ENCODE results near the gene MAGOH.

Gene MAGOH

DNA sequence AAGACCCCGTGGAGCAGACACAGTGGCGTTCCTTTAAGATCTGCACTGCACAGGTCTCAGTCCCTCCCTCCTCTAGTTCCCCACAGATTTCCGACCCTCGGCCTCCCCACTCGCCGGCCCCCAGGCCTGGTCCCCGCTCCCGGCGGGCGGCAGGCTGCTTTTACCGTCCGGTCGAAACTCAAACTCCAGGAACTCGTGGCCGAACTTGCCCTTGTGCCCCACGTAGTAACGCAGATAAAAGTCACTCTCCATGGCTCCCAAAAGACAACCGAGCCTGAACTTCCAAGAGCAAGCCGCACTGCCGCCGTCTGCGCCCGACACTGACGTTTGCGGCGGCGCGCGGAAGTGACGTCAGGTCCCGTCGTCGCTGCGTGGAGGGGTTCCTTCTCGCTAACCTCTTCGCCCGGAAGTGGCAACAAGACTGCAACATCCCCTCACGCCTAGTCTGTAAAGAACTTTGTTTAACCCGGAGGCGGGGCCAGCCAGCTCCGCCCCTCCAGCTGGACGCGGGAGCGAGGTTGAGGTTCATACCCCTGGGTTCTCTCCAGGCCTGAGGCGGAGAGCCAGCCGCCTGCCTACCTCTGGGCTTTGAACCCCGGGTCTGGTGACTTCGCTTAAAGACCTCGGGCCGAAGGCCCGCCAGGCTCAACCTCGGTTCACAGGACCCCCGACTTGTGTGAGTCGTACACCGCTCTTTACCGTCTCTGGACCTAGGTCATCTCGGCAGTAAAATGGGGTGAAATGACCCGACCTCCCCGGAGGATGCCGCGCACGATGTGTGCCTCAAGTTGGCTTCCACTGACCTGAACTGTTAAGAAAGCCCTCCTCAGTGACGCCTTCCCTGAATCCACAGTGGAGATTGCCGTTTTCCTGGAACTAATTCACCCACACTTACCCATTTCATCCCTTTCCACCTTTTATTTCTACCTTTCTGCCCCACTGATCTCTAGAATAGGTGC, at the start of gene MAGOH:
MAGOH (minus strand) TSS at position 322 of the 959 bp plus-strand sequence; CDS start at position 252, 70 bp downstream.
- TF ChIP-seq ZNF565 (CRISPR knock-in tag; conservative IDR thresholded peaks at IDR 0.05; ENCODE audit: low read depth) (no peak), ZFP3 (CRISPR knock-in tag; IDR thresholded peaks at IDR 0.05) (0 out of 2 replicates have a peak, but pooled peaks have one; percentile 35), ZNF8 (CRISPR knock-in tag; IDR thresholded peaks at IDR 0.05) (no peak)
- peak; percentile 98 for ATAC-seq

DNA sequence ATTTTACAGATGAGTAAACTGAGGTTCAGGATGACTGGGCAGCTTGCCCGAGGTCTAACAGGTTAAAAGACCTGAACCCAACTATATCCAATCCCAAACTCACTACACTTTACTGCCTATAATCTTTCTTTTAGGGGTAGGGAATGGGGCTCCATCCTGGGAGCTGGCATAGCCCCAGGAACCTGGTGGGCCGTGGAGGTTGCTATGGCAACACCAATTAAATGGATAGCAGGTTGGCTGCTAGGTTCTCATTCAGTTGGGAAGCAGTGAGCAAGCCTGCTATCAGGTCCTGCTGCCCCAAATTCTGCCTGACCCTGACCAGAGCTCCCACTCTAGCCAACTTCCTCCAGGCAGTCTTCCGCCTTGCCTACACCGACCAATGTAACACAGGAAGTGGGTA, 48.6 kb upstream of the MAGOH start:
- ATAC-seq: no peak
- no peak for TF ChIP-seq TCF4 (CRISPR knock-in tag; IDR thresholded peaks at IDR 0.05; ENCODE audit: borderline replicate concordance)
- TF ChIP-seq ZFP3 (CRISPR knock-in tag; IDR thresholded peaks at IDR 0.05): no peak
- TF ChIP-seq SNAI2 (CRISPR knock-in tag; IDR thresholded peaks at IDR 0.05): no peak
- no peak for TF ChIP-seq ZNF8 (CRISPR knock-in tag; IDR thresholded peaks at IDR 0.05)
- TF ChIP-seq OSR1 (CRISPR knock-in tag; IDR thresholded peaks at IDR 0.05): no peak
- no peak for TF ChIP-seq PPARA (CRISPR knock-in tag; IDR thresholded peaks at IDR 0.05; ENCODE audit: borderline replicate concordance)
- TF ChIP-seq TOX (CRISPR knock-in tag; IDR thresholded peaks at IDR 0.05; ENCODE audit: borderline replicate concordance): no peak
- TF ChIP-seq ESRRG (CRISPR knock-in tag; IDR thresholded peaks at IDR 0.05): no peak
- TF ChIP-seq ZFP30 (CRISPR knock-in tag; IDR thresholded peaks at IDR 0.05): no peak
- TF ChIP-seq GLIS3 (CRISPR knock-in tag; IDR thresholded peaks at IDR 0.05): no peak
- TF ChIP-seq, protein P1, sequence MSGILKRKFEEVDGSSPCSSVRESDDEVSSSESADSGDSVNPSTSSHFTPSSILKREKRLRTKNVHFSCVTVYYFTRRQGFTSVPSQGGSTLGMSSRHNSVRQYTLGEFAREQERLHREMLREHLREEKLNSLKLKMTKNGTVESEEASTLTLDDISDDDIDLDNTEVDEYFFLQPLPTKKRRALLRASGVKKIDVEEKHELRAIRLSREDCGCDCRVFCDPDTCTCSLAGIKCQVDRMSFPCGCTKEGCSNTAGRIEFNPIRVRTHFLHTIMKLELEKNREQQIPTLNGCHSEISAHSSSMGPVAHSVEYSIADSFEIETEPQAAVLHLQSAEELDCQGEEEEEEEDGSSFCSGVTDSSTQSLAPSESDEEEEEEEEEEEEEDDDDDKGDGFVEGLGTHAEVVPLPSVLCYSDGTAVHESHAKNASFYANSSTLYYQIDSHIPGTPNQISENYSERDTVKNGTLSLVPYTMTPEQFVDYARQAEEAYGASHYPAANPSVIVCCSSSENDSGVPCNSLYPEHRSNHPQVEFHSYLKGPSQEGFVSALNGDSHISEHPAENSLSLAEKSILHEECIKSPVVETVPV (CRISPR knock-in tag; IDR thresholded peaks at IDR 0.05): no peak
- TF ChIP-seq ZNF70 (CRISPR knock-in tag; IDR thresholded peaks at IDR 0.05): no peak
- no peak for TF ChIP-seq ZC3H10 (CRISPR knock-in tag; IDR thresholded peaks at IDR 0.05)
- TF ChIP-seq, protein P2, sequence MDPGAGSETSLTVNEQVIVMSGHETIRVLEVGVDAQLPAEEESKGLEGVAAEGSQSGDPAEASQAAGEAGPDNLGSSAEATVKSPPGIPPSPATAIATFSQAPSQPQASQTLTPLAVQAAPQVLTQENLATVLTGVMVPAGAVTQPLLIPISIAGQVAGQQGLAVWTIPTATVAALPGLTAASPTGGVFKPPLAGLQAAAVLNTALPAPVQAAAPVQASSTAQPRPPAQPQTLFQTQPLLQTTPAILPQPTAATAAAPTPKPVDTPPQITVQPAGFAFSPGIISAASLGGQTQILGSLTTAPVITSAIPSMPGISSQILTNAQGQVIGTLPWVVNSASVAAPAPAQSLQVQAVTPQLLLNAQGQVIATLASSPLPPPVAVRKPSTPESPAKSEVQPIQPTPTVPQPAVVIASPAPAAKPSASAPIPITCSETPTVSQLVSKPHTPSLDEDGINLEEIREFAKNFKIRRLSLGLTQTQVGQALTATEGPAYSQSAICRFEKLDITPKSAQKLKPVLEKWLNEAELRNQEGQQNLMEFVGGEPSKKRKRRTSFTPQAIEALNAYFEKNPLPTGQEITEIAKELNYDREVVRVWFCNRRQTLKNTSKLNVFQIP (CRISPR knock-in tag; IDR thresholded peaks at IDR 0.05; ENCODE audit: borderline replicate concordance, low read depth): no peak
- TF ChIP-seq RARB (CRISPR knock-in tag; IDR thresholded peaks at IDR 0.05): no peak
- TF ChIP-seq BACH2 (CRISPR knock-in tag; IDR thresholded peaks at IDR 0.05; ENCODE audit: borderline replicate concordance): no peak
- TF ChIP-seq, protein P3, sequence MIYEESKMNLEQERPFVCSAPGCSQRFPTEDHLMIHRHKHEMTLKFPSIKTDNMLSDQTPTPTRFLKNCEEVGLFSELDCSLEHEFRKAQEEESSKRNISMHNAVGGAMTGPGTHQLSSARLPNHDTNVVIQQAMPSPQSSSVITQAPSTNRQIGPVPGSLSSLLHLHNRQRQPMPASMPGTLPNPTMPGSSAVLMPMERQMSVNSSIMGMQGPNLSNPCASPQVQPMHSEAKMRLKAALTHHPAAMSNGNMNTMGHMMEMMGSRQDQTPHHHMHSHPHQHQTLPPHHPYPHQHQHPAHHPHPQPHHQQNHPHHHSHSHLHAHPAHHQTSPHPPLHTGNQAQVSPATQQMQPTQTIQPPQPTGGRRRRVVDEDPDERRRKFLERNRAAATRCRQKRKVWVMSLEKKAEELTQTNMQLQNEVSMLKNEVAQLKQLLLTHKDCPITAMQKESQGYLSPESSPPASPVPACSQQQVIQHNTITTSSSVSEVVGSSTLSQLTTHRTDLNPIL (CRISPR knock-in tag; IDR thresholded peaks at IDR 0.05; ENCODE audit: low read depth): no peak
- TF ChIP-seq, protein P4, sequence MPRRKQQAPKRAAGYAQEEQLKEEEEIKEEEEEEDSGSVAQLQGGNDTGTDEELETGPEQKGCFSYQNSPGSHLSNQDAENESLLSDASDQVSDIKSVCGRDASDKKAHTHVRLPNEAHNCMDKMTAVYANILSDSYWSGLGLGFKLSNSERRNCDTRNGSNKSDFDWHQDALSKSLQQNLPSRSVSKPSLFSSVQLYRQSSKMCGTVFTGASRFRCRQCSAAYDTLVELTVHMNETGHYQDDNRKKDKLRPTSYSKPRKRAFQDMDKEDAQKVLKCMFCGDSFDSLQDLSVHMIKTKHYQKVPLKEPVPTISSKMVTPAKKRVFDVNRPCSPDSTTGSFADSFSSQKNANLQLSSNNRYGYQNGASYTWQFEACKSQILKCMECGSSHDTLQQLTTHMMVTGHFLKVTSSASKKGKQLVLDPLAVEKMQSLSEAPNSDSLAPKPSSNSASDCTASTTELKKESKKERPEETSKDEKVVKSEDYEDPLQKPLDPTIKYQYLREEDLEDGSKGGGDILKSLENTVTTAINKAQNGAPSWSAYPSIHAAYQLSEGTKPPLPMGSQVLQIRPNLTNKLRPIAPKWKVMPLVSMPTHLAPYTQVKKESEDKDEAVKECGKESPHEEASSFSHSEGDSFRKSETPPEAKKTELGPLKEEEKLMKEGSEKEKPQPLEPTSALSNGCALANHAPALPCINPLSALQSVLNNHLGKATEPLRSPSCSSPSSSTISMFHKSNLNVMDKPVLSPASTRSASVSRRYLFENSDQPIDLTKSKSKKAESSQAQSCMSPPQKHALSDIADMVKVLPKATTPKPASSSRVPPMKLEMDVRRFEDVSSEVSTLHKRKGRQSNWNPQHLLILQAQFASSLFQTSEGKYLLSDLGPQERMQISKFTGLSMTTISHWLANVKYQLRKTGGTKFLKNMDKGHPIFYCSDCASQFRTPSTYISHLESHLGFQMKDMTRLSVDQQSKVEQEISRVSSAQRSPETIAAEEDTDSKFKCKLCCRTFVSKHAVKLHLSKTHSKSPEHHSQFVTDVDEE (CRISPR knock-in tag; IDR thresholded peaks at IDR 0.05): no peak
- TF ChIP-seq, protein P5, sequence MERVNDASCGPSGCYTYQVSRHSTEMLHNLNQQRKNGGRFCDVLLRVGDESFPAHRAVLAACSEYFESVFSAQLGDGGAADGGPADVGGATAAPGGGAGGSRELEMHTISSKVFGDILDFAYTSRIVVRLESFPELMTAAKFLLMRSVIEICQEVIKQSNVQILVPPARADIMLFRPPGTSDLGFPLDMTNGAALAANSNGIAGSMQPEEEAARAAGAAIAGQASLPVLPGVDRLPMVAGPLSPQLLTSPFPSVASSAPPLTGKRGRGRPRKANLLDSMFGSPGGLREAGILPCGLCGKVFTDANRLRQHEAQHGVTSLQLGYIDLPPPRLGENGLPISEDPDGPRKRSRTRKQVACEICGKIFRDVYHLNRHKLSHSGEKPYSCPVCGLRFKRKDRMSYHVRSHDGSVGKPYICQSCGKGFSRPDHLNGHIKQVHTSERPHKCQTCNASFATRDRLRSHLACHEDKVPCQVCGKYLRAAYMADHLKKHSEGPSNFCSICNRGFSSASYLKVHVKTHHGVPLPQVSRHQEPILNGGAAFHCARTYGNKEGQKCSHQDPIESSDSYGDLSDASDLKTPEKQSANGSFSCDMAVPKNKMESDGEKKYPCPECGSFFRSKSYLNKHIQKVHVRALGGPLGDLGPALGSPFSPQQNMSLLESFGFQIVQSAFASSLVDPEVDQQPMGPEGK (CRISPR knock-in tag; IDR thresholded peaks at IDR 0.05; ENCODE audit: borderline replicate concordance): no peak
- no peak for TF ChIP-seq ARNTL (CRISPR knock-in tag; IDR thresholded peaks at IDR 0.05; ENCODE audit: borderline replicate concordance, low read depth)
